NCI-H446 (cell line): ENCODE results near the gene TTC33.
"Not testable (repeated sequence)": the region's sequence is repeated elsewhere in the genome, so short reads cannot be mapped to it uniquely, and the experiment has no call there.

ENCODE experiments used
- DNase-seq, 2 experiments: peaks; one replicate each; lab custom pipeline; 2025; lab: John Stamatoyannopoulos, UW

The TTC33 gene

GRCh38 chr5:40607202-40607601 is 148.6 kb downstream of the TTC33 start:
- no peak for DNase-seq

GRCh38 chr5:40606077-40606765 is 149.5 kb downstream of the TTC33 start:
- DNase-seq = no peak

- no peak for DNase-seq
Measured at GRCh38 chr5:40605295-40605958, 150.3 kb downstream of the TTC33 start.

- DNase-seq = no peak
Measured at GRCh38 chr5:40603378-40603777, 152.4 kb downstream of the TTC33 start.

- no peak for DNase-seq
Measured at GRCh38 chr5:40601198-40601868, 154.4 kb downstream of the TTC33 start.

GRCh38 chr5:40600383-40600782 is 155.4 kb downstream of the TTC33 start:
- no peak for DNase-seq

- no peak for DNase-seq
Measured at GRCh38 chr5:40599676-40600075, 156.1 kb downstream of the TTC33 start.

- DNase-seq = no peak
Measured at GRCh38 chr5:40594811-40595210, 160.9 kb downstream of the TTC33 start.

- DNase-seq = not testable (repeated sequence)
Measured at GRCh38 chr5:40591727-40592396, 163.9 kb downstream of the TTC33 start.

GRCh38 chr5:40587376-40587775 is 168.4 kb downstream of the TTC33 start:
- DNase-seq = no peak

GRCh38 chr5:40585537-40586267 is 170.1 kb downstream of the TTC33 start:
- DNase-seq = no peak

- DNase-seq = no peak
Measured at GRCh38 chr5:40584054-40584453, 171.7 kb downstream of the TTC33 start.

GRCh38 chr5:40578501-40579451 is 177.0 kb downstream of the TTC33 start:
- DNase-seq = no peak

GRCh38 chr5:40577718-40578117 is 178.0 kb downstream of the TTC33 start:
- DNase-seq = no peak

- no peak for DNase-seq
Measured at GRCh38 chr5:40575921-40576320, 179.8 kb downstream of the TTC33 start.

- no peak for DNase-seq
Measured at GRCh38 chr5:40575411-40575810, 180.3 kb downstream of the TTC33 start.

- DNase-seq = no peak
Measured at GRCh38 chr5:40572937-40573336, 182.8 kb downstream of the TTC33 start.

- DNase-seq = no peak
Measured at GRCh38 chr5:40572391-40572790, 183.4 kb downstream of the TTC33 start.

- no peak for DNase-seq
Measured at GRCh38 chr5:40571729-40572128, 184.0 kb downstream of the TTC33 start.

- DNase-seq = no peak
Measured at GRCh38 chr5:40570408-40571129, 185.2 kb downstream of the TTC33 start.
